ENCODE data around the gene BLOC1S5.

GRCh38 chr6:7970616-7971015 is 93.6 kb downstream of the BLOC1S5 start:
- TF ChIP-seq ZNF274 (IDR thresholded peaks at IDR 0.05; ENCODE audit: low read depth, low read length): no peak
- TF ChIP-seq SUZ12 (IDR thresholded peaks at IDR 0.05; ENCODE audit: extremely low read depth, insufficient read depth, insufficient read length): no peak
- TF ChIP-seq YY1 (IDR thresholded peaks at IDR 0.05; ENCODE audit: insufficient read depth, insufficient read length): no peak

All from NT2/D1 (cell line).